SK-N-SH (cell line): ENCODE data around the gene LARGE1.

Experiments used
- POLR2AphosphoS5 ChIP-seq: IDR thresholded peaks from 2 replicates; pipeline ENCODE4 v1.6.1; 2012; ENCODE audit warnings: low read depth, low read length
- SIN3A ChIP-seq: IDR thresholded peaks from 2 replicates; pipeline ENCODE4 v1.6.1; 2012; ENCODE audit warnings: low read depth, mild to moderate bottlenecking, low read length, moderate library complexity, borderline replicate concordance
- TF ChIP-seq, protein P1 (sequence below): fragments of 200-600 bp; sonication (generic); IDR thresholded peaks from 2 replicates; pipeline ENCODE4 v1.6.1; 2017; ENCODE audit warnings: antibody characterized with exemption, mild to moderate bottlenecking, moderate library complexity

DNA sequence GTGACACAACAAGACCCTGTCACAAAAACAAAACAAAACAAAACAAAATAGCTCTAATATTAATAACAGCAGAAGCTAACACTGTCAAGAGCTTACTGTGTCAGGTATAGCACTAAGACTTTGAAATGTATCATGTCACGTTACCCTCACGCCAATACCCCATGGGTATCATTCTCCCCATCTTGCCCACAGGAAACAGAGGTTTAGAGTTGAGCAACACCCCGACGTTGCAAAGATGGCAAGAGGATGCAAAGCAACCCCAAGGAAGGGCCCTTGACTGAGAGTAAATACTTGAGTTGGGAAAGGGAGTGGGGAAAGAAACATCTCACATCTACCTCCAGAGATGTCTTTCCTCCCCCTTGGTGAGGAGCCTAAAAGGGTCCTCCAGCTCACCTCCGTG lies 366.8 kb downstream of the LARGE1 start:
- TF ChIP-seq SIN3A, result no peak
- TF ChIP-seq, protein P1, sequence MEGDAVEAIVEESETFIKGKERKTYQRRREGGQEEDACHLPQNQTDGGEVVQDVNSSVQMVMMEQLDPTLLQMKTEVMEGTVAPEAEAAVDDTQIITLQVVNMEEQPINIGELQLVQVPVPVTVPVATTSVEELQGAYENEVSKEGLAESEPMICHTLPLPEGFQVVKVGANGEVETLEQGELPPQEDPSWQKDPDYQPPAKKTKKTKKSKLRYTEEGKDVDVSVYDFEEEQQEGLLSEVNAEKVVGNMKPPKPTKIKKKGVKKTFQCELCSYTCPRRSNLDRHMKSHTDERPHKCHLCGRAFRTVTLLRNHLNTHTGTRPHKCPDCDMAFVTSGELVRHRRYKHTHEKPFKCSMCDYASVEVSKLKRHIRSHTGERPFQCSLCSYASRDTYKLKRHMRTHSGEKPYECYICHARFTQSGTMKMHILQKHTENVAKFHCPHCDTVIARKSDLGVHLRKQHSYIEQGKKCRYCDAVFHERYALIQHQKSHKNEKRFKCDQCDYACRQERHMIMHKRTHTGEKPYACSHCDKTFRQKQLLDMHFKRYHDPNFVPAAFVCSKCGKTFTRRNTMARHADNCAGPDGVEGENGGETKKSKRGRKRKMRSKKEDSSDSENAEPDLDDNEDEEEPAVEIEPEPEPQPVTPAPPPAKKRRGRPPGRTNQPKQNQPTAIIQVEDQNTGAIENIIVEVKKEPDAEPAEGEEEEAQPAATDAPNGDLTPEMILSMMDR, result no peak
- no peak for TF ChIP-seq POLR2AphosphoS5
